GM12874 (cell line): ENCODE data around the gene STAB1.

Source experiments
- TF ChIP-seq, protein P1 (sequence below): IDR thresholded peaks from 2 replicates; pipeline ENCODE4 v1.5.1; 2011; ENCODE audit warnings: low read depth, mild to moderate bottlenecking, control low read depth, low read length, moderate library complexity; ENCODE audit not compliant: insufficient read depth

STAB1 gene

DNA sequence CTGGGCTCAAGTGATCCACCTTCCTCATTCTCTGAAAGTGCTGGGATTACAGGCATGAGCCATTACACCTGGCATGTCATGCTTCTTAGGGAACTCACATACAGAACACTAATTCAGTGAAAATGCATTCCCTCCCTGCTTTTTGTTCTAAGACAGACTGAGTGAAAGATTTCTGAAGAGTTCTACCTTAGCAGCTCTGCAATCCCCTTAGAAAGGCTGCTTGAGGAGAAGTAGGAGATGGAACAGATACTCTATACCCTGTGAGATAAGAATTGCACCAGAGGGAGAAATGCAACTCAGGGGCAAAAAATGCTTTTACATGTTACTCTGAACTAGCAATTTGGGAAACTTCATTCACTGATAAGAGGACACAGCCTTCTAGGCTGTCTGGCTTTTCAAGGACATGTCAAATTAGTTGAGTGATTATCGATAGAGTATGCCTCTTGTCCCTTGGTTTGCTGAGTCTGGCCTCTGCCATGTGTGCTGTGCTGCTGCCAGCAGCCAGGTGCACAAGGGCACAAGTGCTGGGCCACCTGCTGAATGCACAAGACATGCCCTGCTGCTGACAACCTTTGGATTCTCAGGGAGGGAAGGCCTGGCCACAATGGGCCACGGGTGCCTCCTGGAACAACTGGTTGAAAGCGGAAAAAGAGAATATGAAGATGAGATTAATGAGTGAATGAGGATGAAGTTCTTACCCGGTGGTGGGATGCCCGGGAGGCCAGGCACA lies 59.1 kb downstream of the STAB1 start:
- TF ChIP-seq, protein P1, sequence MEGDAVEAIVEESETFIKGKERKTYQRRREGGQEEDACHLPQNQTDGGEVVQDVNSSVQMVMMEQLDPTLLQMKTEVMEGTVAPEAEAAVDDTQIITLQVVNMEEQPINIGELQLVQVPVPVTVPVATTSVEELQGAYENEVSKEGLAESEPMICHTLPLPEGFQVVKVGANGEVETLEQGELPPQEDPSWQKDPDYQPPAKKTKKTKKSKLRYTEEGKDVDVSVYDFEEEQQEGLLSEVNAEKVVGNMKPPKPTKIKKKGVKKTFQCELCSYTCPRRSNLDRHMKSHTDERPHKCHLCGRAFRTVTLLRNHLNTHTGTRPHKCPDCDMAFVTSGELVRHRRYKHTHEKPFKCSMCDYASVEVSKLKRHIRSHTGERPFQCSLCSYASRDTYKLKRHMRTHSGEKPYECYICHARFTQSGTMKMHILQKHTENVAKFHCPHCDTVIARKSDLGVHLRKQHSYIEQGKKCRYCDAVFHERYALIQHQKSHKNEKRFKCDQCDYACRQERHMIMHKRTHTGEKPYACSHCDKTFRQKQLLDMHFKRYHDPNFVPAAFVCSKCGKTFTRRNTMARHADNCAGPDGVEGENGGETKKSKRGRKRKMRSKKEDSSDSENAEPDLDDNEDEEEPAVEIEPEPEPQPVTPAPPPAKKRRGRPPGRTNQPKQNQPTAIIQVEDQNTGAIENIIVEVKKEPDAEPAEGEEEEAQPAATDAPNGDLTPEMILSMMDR, result no peak

GRCh38 chr3:52555056-52555455 lies 59.9 kb downstream of the STAB1 start:
- TF ChIP-seq, protein P1, result no peak

DNA sequence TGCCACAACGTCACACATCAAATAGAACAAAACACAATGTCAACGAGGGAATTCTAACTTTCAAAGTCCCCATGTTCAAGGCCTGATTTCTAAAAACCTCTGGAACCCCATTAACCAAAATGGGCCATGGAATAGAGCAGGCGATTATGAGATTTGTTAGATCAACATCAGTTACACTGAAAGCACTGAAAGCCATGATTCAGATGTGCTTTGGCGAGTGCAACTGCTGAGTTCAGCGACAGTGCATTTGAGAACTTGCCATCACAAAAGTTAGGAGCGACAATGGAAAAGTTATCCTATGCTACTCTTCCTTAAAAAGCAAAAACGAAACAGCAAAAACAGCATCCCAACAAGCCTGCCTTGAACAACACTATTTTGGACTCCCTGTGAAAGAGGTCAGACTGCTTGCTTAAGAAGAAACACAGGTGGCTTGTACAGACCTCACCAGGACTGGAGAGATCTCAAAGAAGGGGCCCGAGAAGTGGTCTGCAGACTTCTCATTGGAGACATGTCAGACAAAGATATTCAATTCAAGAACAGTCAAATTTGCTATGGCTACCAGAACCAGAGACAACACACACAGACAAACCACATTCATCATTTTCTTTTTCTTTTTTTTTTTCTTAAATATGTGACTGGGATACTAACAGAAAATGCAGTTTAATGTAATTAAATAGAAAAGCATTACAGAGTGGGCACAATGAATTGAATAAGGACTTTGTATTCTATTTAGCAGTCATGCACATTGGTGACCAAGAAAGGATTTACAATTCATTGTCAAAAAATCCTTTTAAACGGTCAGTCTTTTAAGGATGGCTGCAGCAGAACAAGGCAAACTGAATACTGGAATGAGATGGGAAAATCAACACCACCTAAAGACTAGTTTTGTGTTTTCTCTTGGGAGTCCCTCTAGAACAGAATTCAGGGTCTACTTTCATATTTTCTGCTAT lies 62.1 kb downstream of the STAB1 start:
- TF ChIP-seq, protein P1, result no peak

- TF ChIP-seq, protein P1, result no peak
Observed at GRCh38 chr3:52558436-52558835, 63.3 kb downstream of the STAB1 start.

DNA sequence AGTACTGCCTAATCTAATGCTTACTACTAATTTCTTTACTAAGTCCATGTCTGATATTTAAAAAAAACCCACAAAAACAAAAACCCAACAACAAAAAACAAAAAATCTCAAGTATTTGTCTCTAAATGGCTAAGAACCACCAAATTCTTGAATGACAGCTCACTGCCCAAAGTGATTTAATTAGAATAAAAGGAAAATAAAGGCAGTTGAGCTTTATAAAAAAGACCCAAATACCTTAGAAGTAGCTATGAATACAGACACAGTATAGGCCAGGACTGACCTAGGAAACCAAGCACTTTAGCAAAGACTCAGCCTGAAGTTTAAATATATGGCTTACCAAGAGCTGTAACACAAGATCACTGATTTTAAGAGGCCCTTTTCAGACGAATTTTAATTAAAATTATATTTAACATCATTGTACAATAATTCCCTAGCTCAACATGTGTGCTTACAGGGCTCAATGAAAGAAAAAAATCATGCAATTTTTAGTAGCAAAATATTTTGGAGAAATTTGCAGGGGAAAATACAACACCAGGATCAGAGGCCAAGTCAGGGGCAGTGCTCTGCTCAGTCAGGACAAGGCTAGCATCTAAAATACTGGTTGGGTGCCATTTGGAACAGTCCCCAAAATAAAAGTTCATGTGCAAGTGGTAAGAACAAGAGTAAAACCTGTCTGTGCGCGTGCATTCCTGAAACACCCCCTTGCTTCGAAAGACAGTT lies 66.0 kb downstream of the STAB1 start:
- TF ChIP-seq, protein P1, result no peak

DNA sequence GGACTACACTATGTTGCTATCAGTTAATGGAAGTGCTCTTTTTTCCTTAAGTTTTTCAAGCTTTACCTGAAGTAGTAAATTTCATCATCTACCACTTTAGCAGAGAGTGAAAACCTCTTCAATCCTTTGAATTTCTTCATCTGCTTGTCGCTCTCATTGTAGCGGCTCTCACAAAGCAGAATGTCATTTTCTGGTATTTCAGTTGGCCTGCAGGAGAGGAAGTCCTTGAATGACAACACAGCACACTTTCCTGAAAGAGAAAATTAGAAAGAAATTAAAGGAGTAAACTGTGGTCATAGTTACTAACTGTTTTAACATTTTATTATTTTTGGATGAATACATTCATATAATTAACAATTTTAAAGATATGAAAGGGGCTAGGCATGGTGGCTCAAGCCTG lies 68.8 kb downstream of the STAB1 start:
- TF ChIP-seq, protein P1, result no peak

DNA sequence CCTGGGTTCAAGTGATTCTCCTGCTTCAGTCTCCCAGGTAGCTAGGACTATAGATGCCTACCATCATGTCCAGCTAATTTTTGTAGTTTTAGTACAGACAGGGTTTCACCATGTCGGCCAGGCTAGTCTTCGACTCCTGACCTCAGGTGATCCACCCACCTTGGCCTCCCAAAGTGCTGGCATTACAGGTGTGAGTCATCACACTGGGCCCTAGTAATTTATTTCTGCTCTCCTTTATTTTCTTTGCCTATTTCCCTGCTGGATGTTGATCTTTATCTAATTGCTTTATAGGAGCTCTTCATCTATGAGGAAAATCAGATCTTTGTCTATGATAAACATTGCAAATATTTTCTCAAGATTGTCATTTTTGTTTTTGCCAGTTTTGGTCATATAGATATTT lies 72.9 kb downstream of the STAB1 start:
- TF ChIP-seq, protein P1, result no peak
